Gastrocnemius medialis (tissue), 4 donors: ENCODE data around the gene TTLL9. TPM values are rescaled to one million over a fixed set of nuclear protein-coding genes. Genes with fewer than 3 reads are reported as not detected.
A peak's percentile ranks its signal among the peaks of the same experiment; 100 is the strongest.

ENCODE experiments used
- ATAC-seq, 2 donors: fragments of 150-250 bp; one replicate each; pipeline ENCODE4 v1.9.1; 2016
- DNase-seq, 2 donors: peaks; one replicate each; pipeline ENCODE4 v3.0.0-alpha.2; 2019
- H3K27ac ChIP-seq, 4 donors: fragments of 200-600 bp; sonication (generic); 1 replicate in 1 of 4; 2 replicates in 3 of 4; pipeline ENCODE4 v1.5.1; 2016 to 2018; ENCODE audit warnings: mild to moderate bottlenecking in 2 of 4, moderate library complexity in 1 of 4
- H3K27me3 ChIP-seq, 3 donors: fragments of 200-600 bp; sonication (generic) in 2 of 3; 1 replicate in 1 of 3; 2 replicates in 2 of 3; pipeline versions ENCODE4 v1.5.1 to v1.6.0; 2016 to 2019; ENCODE audit warnings: mild to moderate bottlenecking in 1 of 3, moderate library complexity in 1 of 3
- H3K36me3 ChIP-seq, 2 donors: fragments of 200-600 bp; sonication (generic) in 1 of 2; one replicate each; pipeline ENCODE4 v1.5.1; 2017 to 2018
- H3K4me1 ChIP-seq, 2 donors: fragments of 200-600 bp; sonication (generic) in 1 of 2; one replicate each; pipeline ENCODE4 v1.5.1; 2016 to 2017; ENCODE audit warnings: mild to moderate bottlenecking in 2 of 2
- H3K4me3 ChIP-seq, 4 donors: fragments of 200-600 bp; sonication (generic) in 3 of 4; 1 replicate in 1 of 4; 2 replicates in 3 of 4; pipeline ENCODE4 v1.5.1; 2016 to 2019; ENCODE audit warnings: mild to moderate bottlenecking in 2 of 4
- H3K9me3 ChIP-seq, 3 donors: fragments of 200-600 bp; sonication (generic) in 2 of 3; 1 replicate in 1 of 3; 2 replicates in 2 of 3; pipeline ENCODE4 v1.5.1; 2016 to 2019
- POLR2A ChIP-seq, 2 donors: fragments of 450-650 bp; IDR thresholded peaks; one replicate each; pipeline ENCODE4 v1.6.1; 2017; ENCODE audit warnings: antibody characterized with exemption in 2 of 2, mild to moderate bottlenecking in 2 of 2, moderate library complexity in 2 of 2
- in situ Hi-C, 4 donors: fragments of 200-750 bp; cut with MboI; loops; one replicate each; pipeline versions ENCODE4 v1.15.0 to v1.8.0; 2017; ENCODE audit warnings: low sequenced_read_pairs in 4 of 4
- intact Hi-C: fragments of 100-400 bp; cut with DNase I; formaldehyde crosslinking; loops from one replicate; pipeline ENCODE4 v1.15.1; 2023; ENCODE audit warnings: low total_unique reads
- total RNA-seq, 4 donors: library from RNA; depleted of rRNA; stranded (reverse); fragments of >200 nt; gene quantifications; one replicate each; pipeline versions ENCODE4 v1.1.0 to v1.2.3, GENCODE V29; 2016
- TF ChIP-seq, protein P1 (sequence below), 5 experiments: fragments of 450-650 bp in 3 of 5; fragments of 200-600 bp in 2 of 5; sonication (generic) in 2 of 5; IDR thresholded peaks in 4 of 5; conservative IDR thresholded peaks in 1 of 5; 1 replicate in 4 of 5; 2 replicates in 1 of 5; pipeline ENCODE4 v1.5.1; 2016 to 2019; ENCODE audit warnings: antibody characterized with exemption in 5 of 5, mild to moderate bottlenecking in 3 of 5, moderate library complexity in 3 of 5

Gene TTLL9
- total RNA-seq, 4 donors from 2014 or later, result not detected

DNA sequence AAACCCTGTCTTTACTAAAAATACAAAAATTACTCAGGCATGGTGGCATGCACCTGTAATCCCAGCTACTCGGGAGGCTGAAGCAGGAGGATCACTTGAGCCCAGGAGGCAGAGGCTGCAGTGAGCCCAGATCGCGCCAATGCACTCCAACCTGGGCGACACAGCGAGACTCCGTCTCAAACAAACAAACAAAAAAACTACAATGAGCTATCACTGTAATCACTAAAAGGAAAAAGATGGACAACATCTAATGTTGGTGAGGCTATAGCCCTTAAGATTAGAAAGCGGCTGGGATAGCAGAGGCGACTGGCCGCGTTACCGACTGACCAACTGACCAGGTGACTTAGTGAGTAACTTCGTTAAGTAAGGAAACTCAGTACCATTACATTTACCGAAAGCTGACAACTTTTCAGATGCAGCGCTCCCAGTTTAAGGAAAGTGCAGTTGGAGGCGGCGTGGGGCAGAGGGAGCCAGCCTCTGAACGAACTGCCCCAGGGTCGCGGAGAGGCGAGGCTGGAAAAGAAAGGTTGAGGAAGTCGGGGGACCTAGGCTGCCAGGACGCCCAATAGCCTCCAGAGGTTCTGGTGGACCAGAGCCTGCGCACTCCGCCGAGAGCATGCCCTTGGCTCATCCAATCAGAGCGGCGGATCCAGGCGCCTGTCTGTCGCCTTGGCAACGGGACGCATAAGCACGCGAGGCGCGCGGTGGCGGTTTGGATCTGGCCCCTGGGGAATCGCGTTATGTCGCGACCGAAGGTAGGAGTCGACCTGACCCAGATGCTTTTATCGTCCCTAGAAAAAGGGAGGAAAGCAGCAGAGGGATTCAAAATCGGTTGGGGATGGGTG, 8.9 kb downstream of the TTLL9 start:
- peak; percentile 89 to 96 for ATAC-seq
- in situ Hi-C loops, result no loop called here
- no peaks in the 10 kb centered on the region for H3K36me3 ChIP-seq
- H3K9me3 ChIP-seq, result no peaks in the 10 kb centered on the region
- DNase-seq, result peak; percentile 82 to 86
- peak in 1 of 2 donors; percentile 21 for TF ChIP-seq POLR2A (IDR thresholded peaks at IDR 0.05)
- TF ChIP-seq, protein P1, sequence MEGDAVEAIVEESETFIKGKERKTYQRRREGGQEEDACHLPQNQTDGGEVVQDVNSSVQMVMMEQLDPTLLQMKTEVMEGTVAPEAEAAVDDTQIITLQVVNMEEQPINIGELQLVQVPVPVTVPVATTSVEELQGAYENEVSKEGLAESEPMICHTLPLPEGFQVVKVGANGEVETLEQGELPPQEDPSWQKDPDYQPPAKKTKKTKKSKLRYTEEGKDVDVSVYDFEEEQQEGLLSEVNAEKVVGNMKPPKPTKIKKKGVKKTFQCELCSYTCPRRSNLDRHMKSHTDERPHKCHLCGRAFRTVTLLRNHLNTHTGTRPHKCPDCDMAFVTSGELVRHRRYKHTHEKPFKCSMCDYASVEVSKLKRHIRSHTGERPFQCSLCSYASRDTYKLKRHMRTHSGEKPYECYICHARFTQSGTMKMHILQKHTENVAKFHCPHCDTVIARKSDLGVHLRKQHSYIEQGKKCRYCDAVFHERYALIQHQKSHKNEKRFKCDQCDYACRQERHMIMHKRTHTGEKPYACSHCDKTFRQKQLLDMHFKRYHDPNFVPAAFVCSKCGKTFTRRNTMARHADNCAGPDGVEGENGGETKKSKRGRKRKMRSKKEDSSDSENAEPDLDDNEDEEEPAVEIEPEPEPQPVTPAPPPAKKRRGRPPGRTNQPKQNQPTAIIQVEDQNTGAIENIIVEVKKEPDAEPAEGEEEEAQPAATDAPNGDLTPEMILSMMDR (IDR thresholded peaks at IDR 0.05 in 4 of 5, conservative IDR thresholded peaks at IDR 0.05 in 1 of 5), result peak in 1 of 5 experiments; percentile 15
- intact Hi-C loops, result loop anchor here (2.0 kb wide), 1 partner anchor 71 kb away; no protein-coding TSS in a partner anchor
- H3K4me1 ChIP-seq, result no peaks in the 10 kb centered on the region
- peak overlapping the region; percentile 59 to 69 (median 62) for H3K4me3 ChIP-seq
- H3K27ac ChIP-seq, result peak overlapping the region; percentile 36 to 68 (median 54)
- H3K27me3 ChIP-seq, result peaks cover 0 to 8% (median 0%) of the 10 kb centered on the region in 3 donors

DNA sequence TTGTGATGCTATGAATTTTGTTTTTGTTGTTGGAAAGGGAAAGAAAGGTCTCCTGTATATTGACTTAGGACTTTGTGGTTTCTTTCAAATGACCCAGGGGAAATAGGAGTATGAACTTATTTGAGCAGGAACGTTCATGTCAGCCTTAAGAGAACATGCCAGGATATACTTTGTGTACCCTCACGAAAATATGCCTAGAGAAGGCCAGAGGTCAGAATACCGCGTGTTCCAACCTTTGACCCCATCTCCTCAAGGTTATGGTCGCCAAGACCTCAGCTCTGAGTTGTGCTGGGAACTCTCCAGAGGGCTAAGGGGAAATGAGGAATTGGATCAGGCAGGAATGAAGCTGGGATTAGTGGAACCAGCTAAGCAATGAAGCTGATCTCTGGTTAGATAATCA, 11.5 kb downstream of the TTLL9 start:
- Histone ChIP-seq H3K4me1 (no peaks in the 10 kb centered on the region), H3K27ac (no peak overlapping the region), H3K4me3 (no peak overlapping the region), H3K27me3 (peaks cover 0 to 8% (median 0%) of the 10 kb centered on the region in 3 donors), H3K9me3 (no peaks in the 10 kb centered on the region), H3K36me3 (no peaks in the 10 kb centered on the region)
- ATAC-seq, result no peak
- in situ Hi-C loops (no loop called here), intact Hi-C loops (no loop called here)
- DNase-seq, result no peak
- TF ChIP-seq, protein P1 (IDR thresholded peaks at IDR 0.05 in 4 of 5, conservative IDR thresholded peaks at IDR 0.05 in 1 of 5), result no peak
- no peak for TF ChIP-seq POLR2A (IDR thresholded peaks at IDR 0.05)

DNA sequence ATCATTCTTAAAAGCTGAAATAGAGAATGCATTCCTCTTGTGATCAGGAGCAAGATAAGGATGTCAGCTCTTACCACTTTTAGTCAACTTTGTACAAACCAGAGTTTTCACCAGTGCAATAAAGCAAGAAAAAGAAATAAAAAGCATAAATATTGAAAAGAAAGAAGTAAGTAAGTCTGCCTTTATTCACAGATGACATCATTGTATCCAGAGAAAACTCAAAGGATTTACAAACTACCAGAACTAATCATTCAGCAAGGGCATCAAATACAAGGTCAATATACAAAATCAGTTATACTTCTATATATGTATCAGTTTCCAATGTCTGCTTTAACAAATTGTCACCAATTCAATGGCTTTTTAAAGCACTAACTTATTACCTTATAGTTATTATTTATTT, 13.4 kb downstream of the TTLL9 start:
- TF ChIP-seq, protein P1 (IDR thresholded peaks at IDR 0.05 in 4 of 5, conservative IDR thresholded peaks at IDR 0.05 in 1 of 5), result no peak
- TF ChIP-seq POLR2A (IDR thresholded peaks at IDR 0.05), result no peak
- H3K27ac ChIP-seq, result no peak overlapping the region
- H3K36me3 ChIP-seq, result no peaks in the 10 kb centered on the region
- no peak for DNase-seq
- H3K4me3 ChIP-seq, result no peak overlapping the region
- no peaks in the 10 kb centered on the region for H3K4me1 ChIP-seq
- no peaks in the 10 kb centered on the region for H3K9me3 ChIP-seq
- intact Hi-C loops, result no loop called here
- ATAC-seq, result no peak
- peaks cover 0 to 2% (median 0%) of the 10 kb centered on the region in 3 donors for H3K27me3 ChIP-seq
- in situ Hi-C loops, result no loop called here

DNA sequence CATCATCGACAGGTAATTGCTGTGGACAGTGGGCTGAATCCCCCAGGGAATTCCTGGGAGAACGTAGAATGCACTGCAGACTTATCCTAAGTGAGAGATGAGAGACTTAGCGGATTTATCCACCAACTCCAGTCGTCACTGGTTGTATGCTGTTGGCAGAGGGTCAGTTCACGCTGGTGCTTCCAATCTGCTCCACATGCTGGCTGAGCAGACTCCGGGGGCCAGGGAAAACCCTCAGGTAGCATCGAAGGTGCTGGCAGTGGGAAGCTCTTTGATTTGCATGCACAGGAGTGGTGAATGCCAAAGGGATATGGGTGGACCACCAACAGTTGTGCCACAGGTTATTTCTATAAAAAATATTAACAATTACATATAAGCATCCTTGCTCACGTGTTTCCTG, 20.2 kb downstream of the TTLL9 start:
- Histone ChIP-seq H3K4me3 (no peak overlapping the region), H3K4me1 (no peaks in the 10 kb centered on the region), H3K27me3 (no peaks in the 10 kb centered on the region), H3K27ac (no peak overlapping the region), H3K36me3 (no peaks in the 10 kb centered on the region), H3K9me3 (no peaks in the 10 kb centered on the region)
- ATAC-seq (no peak), DNase-seq (no peak)
- in situ Hi-C loops (no loop called here), intact Hi-C loops (no loop called here)
- TF ChIP-seq, protein P1 (IDR thresholded peaks at IDR 0.05 in 4 of 5, conservative IDR thresholded peaks at IDR 0.05 in 1 of 5), result no peak
- TF ChIP-seq POLR2A (IDR thresholded peaks at IDR 0.05), result no peak
